ENCODE data around the gene UXS1.
A peak's percentile ranks its signal among the peaks of the same experiment; 100 is the strongest.
"Not testable (repeated sequence)": the region's sequence is repeated elsewhere in the genome, so short reads cannot be mapped to it uniquely, and the experiment has no call there.

UXS1 gene

GRCh38 chr2:106160786-106161261 lies 33.3 kb downstream of the UXS1 start:
- no peak for DNase-seq (ENCODE audit: low spot score)

- no peak for DNase-seq (ENCODE audit: low spot score)
Measured at GRCh38 chr2:106159866-106160785, 34.0 kb downstream of the UXS1 start.

- no peak for DNase-seq (ENCODE audit: low spot score)
Measured at GRCh38 chr2:106158871-106159270, 35.2 kb downstream of the UXS1 start.

DNA sequence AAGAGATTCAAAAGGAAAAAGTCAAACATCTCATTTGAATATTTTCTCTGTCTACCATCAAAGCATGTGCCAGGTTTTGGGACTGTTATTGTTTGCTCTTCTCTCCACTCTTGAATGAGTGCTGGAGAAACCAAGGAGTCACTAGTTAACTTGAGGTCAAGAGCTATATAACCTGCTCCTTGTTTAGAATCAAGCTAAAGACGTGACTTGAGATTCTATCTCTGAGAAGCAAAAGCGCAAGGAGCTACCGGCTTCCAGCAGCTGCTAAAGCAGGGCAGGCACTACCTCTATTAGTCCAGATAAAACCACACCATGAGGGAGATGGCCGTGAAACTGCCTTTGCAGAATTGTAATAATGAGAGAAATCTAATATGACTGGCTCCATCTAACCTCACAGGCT lies 36.0 kb downstream of the UXS1 start:
- no peak for DNase-seq (ENCODE audit: low spot score)

GRCh38 chr2:106157416-106157815 lies 36.7 kb downstream of the UXS1 start:
- DNase-seq (ENCODE audit: low spot score): no peak

DNA sequence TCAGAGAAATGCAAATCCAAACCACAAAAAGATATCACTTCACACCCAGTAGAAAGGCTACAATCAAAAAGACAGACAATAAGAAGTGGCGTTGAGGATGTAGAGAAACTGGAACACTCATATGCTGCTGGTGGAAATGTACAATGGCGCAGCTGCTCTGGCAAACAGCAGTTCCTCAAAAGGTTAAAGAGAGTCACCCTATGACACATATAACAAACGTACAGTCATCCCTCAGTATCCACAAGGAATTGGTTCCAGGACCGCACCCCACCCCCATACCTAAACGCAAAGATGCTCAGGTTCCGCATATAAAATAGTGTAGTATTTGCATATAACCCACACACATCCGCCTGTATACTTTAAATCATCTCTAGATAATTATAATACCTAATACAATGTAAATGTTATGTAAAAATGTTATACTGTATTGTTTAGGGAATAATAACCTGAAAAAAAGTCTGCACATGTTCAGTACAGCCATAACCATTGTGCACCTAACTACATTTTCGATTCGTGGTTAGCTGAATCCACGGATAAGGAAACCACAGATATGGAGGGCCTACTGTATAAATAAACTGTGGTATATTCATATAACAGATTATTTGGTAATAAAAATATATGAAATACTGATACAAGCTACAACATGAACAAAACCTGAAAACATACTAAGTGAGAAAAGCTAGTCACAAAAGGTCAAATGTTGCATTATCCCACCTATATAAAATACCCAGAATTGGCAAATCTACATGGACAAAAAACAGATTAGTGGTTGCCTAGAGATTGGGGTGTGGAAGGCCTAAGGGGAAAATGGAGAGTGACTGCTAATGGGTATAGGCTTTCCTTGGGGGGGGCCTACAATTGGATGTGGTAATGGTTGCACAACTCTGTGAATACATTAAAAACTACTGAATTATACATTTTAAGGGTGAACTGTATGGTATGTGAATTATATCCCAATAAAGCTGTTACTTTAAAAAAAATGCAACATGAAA lies 37.5 kb downstream of the UXS1 start:
- DNase-seq (ENCODE audit: low spot score): no peak

GRCh38 chr2:106153781-106154180 lies 40.3 kb downstream of the UXS1 start:
- no peak for DNase-seq (ENCODE audit: low spot score)

- DNase-seq (ENCODE audit: low spot score): no peak
Measured at GRCh38 chr2:106147665-106148064, 46.4 kb downstream of the UXS1 start.

DNA sequence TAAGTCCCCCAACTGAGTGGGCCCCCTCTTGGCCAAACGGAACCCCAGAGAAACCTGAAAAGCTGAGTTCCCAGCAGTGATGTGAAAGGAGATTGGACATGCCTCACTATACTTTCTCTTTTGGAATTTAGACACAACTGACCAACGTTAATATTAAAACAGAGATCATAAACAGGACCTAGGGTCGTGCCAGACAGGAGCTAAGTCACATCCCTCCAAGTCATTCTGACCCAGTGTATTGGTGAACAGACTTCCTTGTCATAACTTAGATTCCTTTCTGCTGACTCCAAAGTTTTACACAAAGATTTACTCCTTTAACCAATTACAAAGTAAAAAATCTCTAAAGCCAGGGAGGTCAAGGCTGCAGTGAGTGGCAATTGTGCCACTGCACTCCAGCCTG lies 46.9 kb downstream of the UXS1 start:
- peak; percentile 25 for DNase-seq (ENCODE audit: low spot score)

GRCh38 chr2:106144621-106145331 lies 49.3 kb downstream of the UXS1 start:
- no peak for DNase-seq (ENCODE audit: low spot score)

- DNase-seq (ENCODE audit: low spot score): no peak
Measured at GRCh38 chr2:106143495-106144215, 50.4 kb downstream of the UXS1 start.

DNA sequence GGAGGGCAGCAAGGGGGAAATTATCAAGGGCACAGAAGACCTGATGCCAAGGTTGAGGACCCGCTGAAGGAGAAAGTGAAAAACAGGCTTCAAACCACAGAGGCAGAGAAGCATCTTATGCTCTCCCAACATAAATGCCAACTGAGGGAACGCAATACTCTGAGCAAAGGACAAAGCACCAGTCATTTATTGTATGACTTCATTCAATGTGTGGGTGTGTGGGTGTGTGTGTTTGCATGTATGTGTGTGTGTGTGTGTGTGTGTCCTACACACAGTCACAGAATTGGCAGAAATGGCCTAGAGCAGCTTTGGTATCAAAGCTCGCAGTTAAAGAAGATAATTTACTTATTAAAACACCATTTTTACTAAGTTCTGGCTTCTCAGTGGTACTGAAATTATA lies 51.4 kb downstream of the UXS1 start:
- no peak for DNase-seq (ENCODE audit: low spot score)

DNA sequence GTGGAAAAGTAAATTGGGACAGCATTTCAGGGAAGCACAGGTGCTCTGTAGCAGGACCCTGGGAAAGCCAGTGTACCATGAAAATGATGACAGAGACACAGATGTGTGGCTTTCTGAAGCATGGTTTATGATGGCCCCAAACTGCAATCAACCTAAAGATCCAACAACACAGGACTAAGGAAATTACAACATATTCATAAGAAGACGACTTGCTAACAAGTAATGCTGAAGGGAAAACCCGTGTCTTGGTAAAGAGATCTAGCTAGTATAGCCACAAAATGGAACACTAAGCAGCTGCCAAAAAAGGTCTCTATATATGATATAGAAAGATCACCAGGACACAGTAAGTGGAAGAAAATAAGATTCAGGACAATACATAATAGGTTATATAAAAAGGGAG lies 53.2 kb downstream of the UXS1 start:
- DNase-seq (ENCODE audit: low spot score): no peak

DNA sequence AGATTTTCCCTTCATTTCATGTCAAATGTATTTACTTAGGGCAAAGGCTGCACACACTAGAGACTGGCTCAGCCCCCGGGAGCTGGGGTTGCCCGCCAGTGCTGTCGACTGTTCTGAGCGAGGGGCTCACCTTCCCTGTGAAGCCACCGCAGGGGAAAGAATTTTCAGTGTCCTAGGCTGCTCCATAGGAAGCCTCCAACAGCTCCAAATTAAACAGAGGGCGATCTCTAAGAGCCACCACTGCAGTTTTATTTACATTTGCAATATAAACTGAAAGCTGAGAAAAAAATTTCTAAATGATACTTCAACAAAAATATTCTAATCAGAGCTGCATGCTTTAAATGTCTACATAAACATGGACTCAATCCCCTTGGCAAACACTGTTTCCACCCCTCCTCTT lies 54.0 kb downstream of the UXS1 start:
- no peak for DNase-seq (ENCODE audit: low spot score)

DNA sequence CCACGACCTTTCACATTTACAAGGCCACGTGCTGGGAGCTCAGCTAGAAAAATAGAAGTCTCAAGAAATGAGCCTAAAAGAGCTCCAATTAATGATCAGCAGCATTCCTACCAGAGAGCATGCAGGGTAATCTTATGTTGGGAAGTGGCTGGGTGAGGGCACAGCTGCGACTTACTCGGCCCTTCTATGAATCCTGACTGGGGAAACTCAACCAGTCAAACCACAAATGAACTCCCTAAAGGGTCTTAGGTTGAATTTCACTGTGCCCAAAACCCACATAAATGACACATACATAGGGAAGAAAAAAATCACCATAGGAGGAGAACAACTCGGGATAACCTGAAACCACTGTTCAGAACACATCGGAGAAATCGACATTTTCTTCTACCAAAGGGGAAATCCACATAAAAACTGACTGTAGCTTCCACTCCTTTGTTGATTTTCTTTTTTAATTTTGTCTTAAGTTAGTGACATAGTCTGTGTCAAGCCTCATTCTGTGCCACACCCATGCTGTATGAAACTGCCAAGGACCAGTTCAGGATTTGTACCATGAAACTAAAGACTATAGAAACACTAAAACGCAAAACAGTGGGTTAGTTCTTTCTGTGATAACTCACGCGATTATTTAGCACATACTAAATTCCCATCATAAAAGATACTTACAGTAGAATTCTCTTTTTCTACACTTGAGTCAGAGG lies 54.7 kb downstream of the UXS1 start:
- DNase-seq (ENCODE audit: low spot score): no peak

DNA sequence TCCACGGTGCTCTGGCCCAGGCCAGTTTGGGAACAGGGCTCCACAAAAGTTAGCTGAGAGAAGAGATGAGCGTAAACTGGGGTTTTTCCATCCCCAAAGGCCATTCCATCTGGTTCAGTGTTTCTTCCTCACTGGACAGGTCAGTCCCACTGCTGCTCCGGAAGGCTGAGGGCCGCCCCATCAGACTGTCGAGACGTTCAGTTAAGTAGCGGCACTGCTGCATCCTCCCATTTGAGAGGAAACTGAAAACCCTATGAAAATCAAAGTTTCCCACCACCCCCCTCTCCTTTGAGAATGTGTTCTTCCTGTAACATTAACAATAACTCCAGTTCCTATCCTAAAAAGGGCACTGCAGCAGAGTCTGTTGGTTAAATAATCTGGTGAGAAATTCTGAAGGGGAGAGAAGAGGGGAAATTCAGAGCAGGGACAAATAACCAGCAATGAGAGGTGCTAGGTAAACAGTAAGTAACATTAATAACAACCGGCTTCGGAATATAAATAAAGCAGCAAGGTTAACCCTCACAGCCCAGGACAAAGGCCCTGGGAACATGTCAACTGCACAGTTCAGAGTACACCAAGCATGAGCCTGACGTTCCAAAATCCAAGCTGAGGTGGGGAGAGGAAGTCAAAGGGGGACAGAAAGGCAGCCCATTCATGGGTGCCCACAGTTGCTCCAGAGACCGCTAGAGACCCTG lies 55.4 kb downstream of the UXS1 start:
- DNase-seq (ENCODE audit: low spot score): no peak

- DNase-seq (ENCODE audit: low spot score): no peak
Measured at GRCh38 chr2:106137731-106138521, 56.2 kb downstream of the UXS1 start.

- not testable (repeated sequence) for DNase-seq (ENCODE audit: low spot score)
Measured at GRCh38 chr2:106131192-106131591, 62.9 kb downstream of the UXS1 start.
